ENCODE data around the gene SDS. TPM values are rescaled to one million over a fixed set of nuclear protein-coding genes. Genes with fewer than 3 reads are reported as not detected.

SDS gene
- total RNA-seq, 1 experiment from 2014 or later, result not detected

- Histone ChIP-seq H3K79me1 (ENCODE audit: insufficient read depth, low read depth, low read length, poor library complexity, severe bottlenecking) (no peaks in the 10 kb centered on the region), H2BK15ac (ENCODE audit: low read depth, low read length) (no peak overlapping the region), H3K18ac (ENCODE audit: insufficient read length, low read depth, low read length) (no peak overlapping the region), H3K23me2 (ENCODE audit: insufficient read length, low read depth, low read length, poor library complexity, severe bottlenecking) (no peaks in the 10 kb centered on the region), H2AFZ (ENCODE audit: low read length) (no peak overlapping the region), H3K27me3 (ENCODE audit: insufficient read depth, low read length) (no peaks in the 10 kb centered on the region), H2BK12ac (ENCODE audit: insufficient read length, low read depth, low read length) (no peak overlapping the region), H3K14ac (ENCODE audit: insufficient read depth, low read length) (no peak overlapping the region), H3K9me3 (ENCODE audit: control insufficient read depth, low read depth, low read length) (no peaks in the 10 kb centered on the region), H2BK120ac (ENCODE audit: low read depth, low read length, poor library complexity, severe bottlenecking) (no peak overlapping the region), H3K56ac (ENCODE audit: insufficient read length, low read depth, low read length) (no peak overlapping the region), H2BK20ac (ENCODE audit: low read depth, low read length, poor library complexity, severe bottlenecking) (no peak overlapping the region), H3T11ph (ENCODE audit: low read length) (no peak overlapping the region), H2BK5ac (ENCODE audit: insufficient read length, low read length) (no peak overlapping the region), H4K8ac (replicated peaks; ENCODE audit: insufficient read length, low read depth, low read length) (no peak overlapping the region), H3K23ac (ENCODE audit: insufficient read length, low read depth, low read length) (no peak overlapping the region), H3K9ac (ENCODE audit: extremely low read depth, insufficient read length, low read length) (no peak overlapping the region), H3K4me1 (ENCODE audit: insufficient read depth, low read length) (no peaks in the 10 kb centered on the region), H2AK5ac (ENCODE audit: insufficient read length, low read length) (no peak overlapping the region), H3K27ac (ENCODE audit: insufficient read length, low read depth, low read length) (no peak overlapping the region), H4K91ac (ENCODE audit: insufficient read length, low read depth, low read length) (no peak overlapping the region), H3K4me2 (ENCODE audit: insufficient read depth, insufficient read length, low read length) (no peak overlapping the region), H3K4ac (ENCODE audit: low read depth, low read length) (no peak overlapping the region), H3K79me2 (ENCODE audit: insufficient read depth, low read length) (no peaks in the 10 kb centered on the region), H4K5ac (ENCODE audit: insufficient read length, low read depth, low read length) (no peak overlapping the region), H4K20me1 (ENCODE audit: control insufficient read depth, insufficient read depth, insufficient read length) (no peaks in the 10 kb centered on the region)
- H3K27ac Mint-ChIP-seq, result no peak overlapping the region
- no peak for TF ChIP-seq CTCF (conservative IDR thresholded peaks at IDR 0.05)
- no peaks in the 10 kb centered on the region; a peak in 2 of 5 replicates for H3K9me3 Mint-ChIP-seq
- H3K4me1 Mint-ChIP-seq, result peaks cover 12 to 20% of the 10 kb centered on the region in 2 experiments
- DNase-seq, result no peak
- H3K27me3 Mint-ChIP-seq (ENCODE audit: low read depth), result peaks cover 4% of the 10 kb centered on the region; the same call in 1 of the 2 replicates
- no peak overlapping the region for H3K4me3 Mint-ChIP-seq
- WGBS (ENCODE audit: extremely low coverage, insufficient read length, low lambda C conversion rate), result no CpG with 5 or more reads among the region's 9 CpGs
- no peaks in the 10 kb centered on the region for H3K36me3 Mint-ChIP-seq (ENCODE audit: insufficient read depth in 1 of 3, low read depth in 3 of 3)
Measured at GRCh38 chr12:113409462-113410124, 5.9 kb upstream of the SDS start.
